ENCODE results near the gene LRRC4. TPM values are rescaled to one million over a fixed set of nuclear protein-coding genes. Genes with fewer than 3 reads are reported as not detected.
A peak's percentile ranks its signal among the peaks of the same experiment; 100 is the strongest.

LRRC4 gene
- total and polyA plus RNA-seq, 2 donors (not counting 1 experiment from before 2014, with no cell fraction given) = 0.20 to 0.33 TPM

GRCh38 chr7:128037081-128037480 is 5.8 kb upstream of the LRRC4 start:
- H3K9me3 ChIP-seq (ENCODE audit: control insufficient read depth, insufficient read depth, low read depth, low read length) = no peaks in the 10 kb centered on the region
- no peak overlapping the region for H3K27ac ChIP-seq (ENCODE audit: insufficient read depth, low read length)
- no peaks in the 10 kb centered on the region for H4K20me1 ChIP-seq (ENCODE audit: control insufficient read depth, extremely low read depth, insufficient read depth, low read length)
- H3K9ac ChIP-seq (ENCODE audit: insufficient read depth, low read length) = no peak overlapping the region
- no peak for TF ChIP-seq EZH2 (IDR thresholded peaks at IDR 0.05; ENCODE audit: low read length, missing control alignments)
- no peak for TF ChIP-seq CTCF (conservative IDR thresholded peaks at IDR 0.05 in 1 of 2, IDR thresholded peaks at IDR 0.05 in 1 of 2; ENCODE audit: low read depth in 1 of 2, low read length in 2 of 2)
- no peak for DNase-seq (ENCODE audit: low read depth in 2 of 2)
- H3K4me1 ChIP-seq (ENCODE audit: control insufficient read depth, extremely low read depth, insufficient read depth, low read length) = peaks cover 2% of the 10 kb centered on the region
- H3K79me2 ChIP-seq (ENCODE audit: control insufficient read depth, insufficient read depth, low read length) = no peaks in the 10 kb centered on the region
- H3K4me3 ChIP-seq (replicated peaks in 1 of 4; ENCODE audit: control extremely low read depth in 1 of 4, insufficient read depth in 1 of 4, low read depth in 3 of 4, low read length in 4 of 4) = no peak overlapping the region
- no peak overlapping the region for H2AFZ ChIP-seq (ENCODE audit: low read length)
- no peaks in the 10 kb centered on the region for H3K36me3 ChIP-seq (ENCODE audit: control insufficient read depth, insufficient read depth, low read length)
- no peak overlapping the region for H3K4me2 ChIP-seq (ENCODE audit: extremely low read depth, insufficient read depth, low read length)
- H3K27me3 ChIP-seq (ENCODE audit: control insufficient read depth, insufficient read depth, low read length) = no peaks in the 10 kb centered on the region

GRCh38 chr7:128036226-128036940 is 5.1 kb upstream of the LRRC4 start:
- no peak overlapping the region for H3K4me2 ChIP-seq (ENCODE audit: extremely low read depth, insufficient read depth, low read length)
- DNase-seq (ENCODE audit: low read depth in 2 of 2) = no peak
- no peak overlapping the region for H3K9ac ChIP-seq (ENCODE audit: insufficient read depth, low read length)

GRCh38 chr7:128035712-128036111 is 4.5 kb upstream of the LRRC4 start:
- peak in 1 of 2 donors; percentile 28 for DNase-seq (ENCODE audit: low read depth in 2 of 2)
- Histone ChIP-seq H3K4me1 (ENCODE audit: control insufficient read depth, extremely low read depth, insufficient read depth, low read length) (peaks cover 2% of the 10 kb centered on the region), H2AFZ (ENCODE audit: low read length) (no peak overlapping the region), H3K27ac (ENCODE audit: insufficient read depth, low read length) (no peak overlapping the region), H3K36me3 (ENCODE audit: control insufficient read depth, insufficient read depth, low read length) (no peaks in the 10 kb centered on the region), H3K4me2 (ENCODE audit: extremely low read depth, insufficient read depth, low read length) (no peak overlapping the region), H3K79me2 (ENCODE audit: control insufficient read depth, insufficient read depth, low read length) (no peaks in the 10 kb centered on the region), H4K20me1 (ENCODE audit: control insufficient read depth, extremely low read depth, insufficient read depth, low read length) (no peaks in the 10 kb centered on the region), H3K4me3 (replicated peaks in 1 of 4; ENCODE audit: control extremely low read depth in 1 of 4, insufficient read depth in 1 of 4, low read depth in 3 of 4, low read length in 4 of 4) (no peak overlapping the region), H3K27me3 (ENCODE audit: control insufficient read depth, insufficient read depth, low read length) (no peaks in the 10 kb centered on the region), H3K9ac (ENCODE audit: insufficient read depth, low read length) (no peak overlapping the region), H3K9me3 (ENCODE audit: control insufficient read depth, insufficient read depth, low read depth, low read length) (no peaks in the 10 kb centered on the region)
- peak; percentile 39 to 56 for TF ChIP-seq CTCF (conservative IDR thresholded peaks at IDR 0.05 in 1 of 2, IDR thresholded peaks at IDR 0.05 in 1 of 2; ENCODE audit: low read depth in 1 of 2, low read length in 2 of 2)
- no peak for TF ChIP-seq EZH2 (IDR thresholded peaks at IDR 0.05; ENCODE audit: low read length, missing control alignments)

More at GRCh38 chr7:128036226-128036940, 5.1 kb upstream of the LRRC4 start:
- Histone ChIP-seq H3K27ac (ENCODE audit: insufficient read depth, low read length) (no peak overlapping the region), H3K79me2 (ENCODE audit: control insufficient read depth, insufficient read depth, low read length) (no peaks in the 10 kb centered on the region), H3K9me3 (ENCODE audit: control insufficient read depth, insufficient read depth, low read depth, low read length) (no peaks in the 10 kb centered on the region), H4K20me1 (ENCODE audit: control insufficient read depth, extremely low read depth, insufficient read depth, low read length) (no peaks in the 10 kb centered on the region), H3K27me3 (ENCODE audit: control insufficient read depth, insufficient read depth, low read length) (no peaks in the 10 kb centered on the region), H3K36me3 (ENCODE audit: control insufficient read depth, insufficient read depth, low read length) (no peaks in the 10 kb centered on the region), H3K4me3 (replicated peaks in 1 of 4; ENCODE audit: control extremely low read depth in 1 of 4, insufficient read depth in 1 of 4, low read depth in 3 of 4, low read length in 4 of 4) (no peak overlapping the region), H2AFZ (ENCODE audit: low read length) (no peak overlapping the region), H3K4me1 (ENCODE audit: control insufficient read depth, extremely low read depth, insufficient read depth, low read length) (peaks cover 2% of the 10 kb centered on the region)
- no peak for TF ChIP-seq EZH2 (IDR thresholded peaks at IDR 0.05; ENCODE audit: low read length, missing control alignments)
- no peak for TF ChIP-seq CTCF (conservative IDR thresholded peaks at IDR 0.05 in 1 of 2, IDR thresholded peaks at IDR 0.05 in 1 of 2; ENCODE audit: low read depth in 1 of 2, low read length in 2 of 2)

Measured in fibroblast of lung (primary cell).